ENCODE data around the gene CAD. TPM values are rescaled to one million over a fixed set of nuclear protein-coding genes. Genes with fewer than 3 reads are reported as not detected.

The CAD gene
- polyA plus RNA-seq, 1 donor from 2014 or later = 14.2 TPM

DNA sequence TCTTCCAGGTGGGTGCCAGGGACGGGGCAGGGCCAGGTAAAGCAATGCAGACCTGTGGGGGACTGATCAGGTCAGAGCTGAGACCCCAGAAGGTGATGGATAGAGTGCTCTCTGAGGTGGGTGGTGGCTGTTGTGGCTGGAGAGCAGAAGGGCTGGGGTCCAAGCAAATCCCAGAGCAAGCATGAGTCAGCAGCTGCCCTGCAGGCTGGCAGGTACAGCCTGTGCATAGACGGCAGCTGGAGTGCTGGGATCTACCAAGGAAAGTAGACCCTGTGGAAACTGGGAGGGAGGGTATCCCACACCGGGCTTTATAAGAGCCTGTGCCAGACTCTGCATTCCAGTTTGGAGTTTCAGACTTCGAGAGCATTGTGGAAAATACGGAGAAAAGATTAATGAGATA lies 65.7 kb downstream of the CAD start:
- Histone ChIP-seq H2AFZ (ENCODE audit: low read depth, low read length) (no peak overlapping the region), H3K9me2 (ENCODE audit: insufficient read depth, low read length) (no peaks in the 10 kb centered on the region), H3K4me3 (ENCODE audit: low read length) (no peak overlapping the region), H3K79me2 (replicated peaks; ENCODE audit: insufficient read depth, low read length) (no peaks in the 10 kb centered on the region), H3K4me2 (ENCODE audit: low read length) (no peak overlapping the region), H4K20me1 (ENCODE audit: insufficient read depth) (no peaks in the 10 kb centered on the region), H3K36me3 (ENCODE audit: insufficient read depth, low read length) (no peaks in the 10 kb centered on the region), H3K27ac (ENCODE audit: low read length) (no peak overlapping the region), H3K27me3 (ENCODE audit: insufficient read depth, low read depth, low read length) (no peaks in the 10 kb centered on the region), H3K9ac (ENCODE audit: low read length) (no peak overlapping the region), H3F3A (ENCODE audit: insufficient read depth, low read length, poor library complexity, severe bottlenecking) (no peaks in the 10 kb centered on the region), H3K9me3 (ENCODE audit: low read length) (no peaks in the 10 kb centered on the region)
- no peak for TF ChIP-seq EP300 (conservative IDR thresholded peaks at IDR 0.05; ENCODE audit: poor library complexity, severe bottlenecking)
- no peak for TF ChIP-seq SMC3 (conservative IDR thresholded peaks at IDR 0.05; ENCODE audit: poor library complexity)
- no peak for TF ChIP-seq MXI1 (conservative IDR thresholded peaks at IDR 0.05; ENCODE audit: poor library complexity, severe bottlenecking)
- no peak for TF ChIP-seq TAF1 (IDR thresholded peaks at IDR 0.05; ENCODE audit: low read depth)
- no peak for TF ChIP-seq RAD21 (conservative IDR thresholded peaks at IDR 0.05)
- TF ChIP-seq POLR2AphosphoS5 (IDR thresholded peaks at IDR 0.05) = no peak
- TF ChIP-seq CTCF (IDR thresholded peaks at IDR 0.05; ENCODE audit: poor library complexity, severe bottlenecking) = no peak
- TF ChIP-seq, protein P1, sequence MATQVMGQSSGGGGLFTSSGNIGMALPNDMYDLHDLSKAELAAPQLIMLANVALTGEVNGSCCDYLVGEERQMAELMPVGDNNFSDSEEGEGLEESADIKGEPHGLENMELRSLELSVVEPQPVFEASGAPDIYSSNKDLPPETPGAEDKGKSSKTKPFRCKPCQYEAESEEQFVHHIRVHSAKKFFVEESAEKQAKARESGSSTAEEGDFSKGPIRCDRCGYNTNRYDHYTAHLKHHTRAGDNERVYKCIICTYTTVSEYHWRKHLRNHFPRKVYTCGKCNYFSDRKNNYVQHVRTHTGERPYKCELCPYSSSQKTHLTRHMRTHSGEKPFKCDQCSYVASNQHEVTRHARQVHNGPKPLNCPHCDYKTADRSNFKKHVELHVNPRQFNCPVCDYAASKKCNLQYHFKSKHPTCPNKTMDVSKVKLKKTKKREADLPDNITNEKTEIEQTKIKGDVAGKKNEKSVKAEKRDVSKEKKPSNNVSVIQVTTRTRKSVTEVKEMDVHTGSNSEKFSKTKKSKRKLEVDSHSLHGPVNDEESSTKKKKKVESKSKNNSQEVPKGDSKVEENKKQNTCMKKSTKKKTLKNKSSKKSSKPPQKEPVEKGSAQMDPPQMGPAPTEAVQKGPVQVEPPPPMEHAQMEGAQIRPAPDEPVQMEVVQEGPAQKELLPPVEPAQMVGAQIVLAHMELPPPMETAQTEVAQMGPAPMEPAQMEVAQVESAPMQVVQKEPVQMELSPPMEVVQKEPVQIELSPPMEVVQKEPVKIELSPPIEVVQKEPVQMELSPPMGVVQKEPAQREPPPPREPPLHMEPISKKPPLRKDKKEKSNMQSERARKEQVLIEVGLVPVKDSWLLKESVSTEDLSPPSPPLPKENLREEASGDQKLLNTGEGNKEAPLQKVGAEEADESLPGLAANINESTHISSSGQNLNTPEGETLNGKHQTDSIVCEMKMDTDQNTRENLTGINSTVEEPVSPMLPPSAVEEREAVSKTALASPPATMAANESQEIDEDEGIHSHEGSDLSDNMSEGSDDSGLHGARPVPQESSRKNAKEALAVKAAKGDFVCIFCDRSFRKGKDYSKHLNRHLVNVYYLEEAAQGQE (IDR thresholded peaks at IDR 0.05; ENCODE audit: borderline replicate concordance) = no peak
- no peak for TF ChIP-seq EZH2 (IDR thresholded peaks at IDR 0.05; ENCODE audit: borderline replicate concordance, insufficient read depth, low read length, poor library complexity, severe bottlenecking)

DNA sequence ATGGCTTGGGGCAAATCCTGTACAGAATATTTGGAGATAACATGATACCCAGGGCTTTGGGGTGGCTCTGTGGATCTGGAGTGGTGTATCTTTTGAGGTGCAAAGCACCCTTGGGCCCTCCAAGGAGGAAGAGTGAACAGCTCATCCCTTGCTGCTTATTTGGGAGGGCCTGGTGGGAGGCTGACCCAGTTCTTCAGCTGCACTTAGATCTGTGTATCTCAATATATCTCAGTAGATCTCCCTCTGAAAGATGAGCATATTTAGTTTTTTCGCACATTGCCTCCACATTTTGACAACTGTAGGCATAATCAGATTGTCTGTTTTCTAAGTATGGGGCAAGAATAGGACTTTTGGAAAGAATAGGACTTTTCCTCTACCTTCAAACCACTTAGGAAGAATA lies 67.8 kb downstream of the CAD start:
- Histone ChIP-seq H3K36me3 (ENCODE audit: insufficient read depth, low read length) (no peaks in the 10 kb centered on the region), H3F3A (ENCODE audit: insufficient read depth, low read length, poor library complexity, severe bottlenecking) (no peaks in the 10 kb centered on the region), H4K20me1 (ENCODE audit: insufficient read depth) (no peaks in the 10 kb centered on the region), H3K9me3 (ENCODE audit: low read length) (no peaks in the 10 kb centered on the region), H3K9me2 (ENCODE audit: insufficient read depth, low read length) (no peaks in the 10 kb centered on the region), H2AFZ (ENCODE audit: low read depth, low read length) (no peak overlapping the region), H3K9ac (ENCODE audit: low read length) (no peak overlapping the region), H3K27ac (ENCODE audit: low read length) (no peak overlapping the region), H3K79me2 (replicated peaks; ENCODE audit: insufficient read depth, low read length) (no peaks in the 10 kb centered on the region), H3K27me3 (ENCODE audit: insufficient read depth, low read depth, low read length) (no peaks in the 10 kb centered on the region), H3K4me2 (ENCODE audit: low read length) (no peak overlapping the region), H3K4me3 (ENCODE audit: low read length) (no peak overlapping the region)
- TF ChIP-seq MXI1 (conservative IDR thresholded peaks at IDR 0.05; ENCODE audit: poor library complexity, severe bottlenecking) (no peak), SMC3 (conservative IDR thresholded peaks at IDR 0.05; ENCODE audit: poor library complexity) (no peak), TAF1 (IDR thresholded peaks at IDR 0.05; ENCODE audit: low read depth) (no peak), POLR2AphosphoS5 (IDR thresholded peaks at IDR 0.05) (no peak), EZH2 (IDR thresholded peaks at IDR 0.05; ENCODE audit: borderline replicate concordance, insufficient read depth, low read length, poor library complexity, severe bottlenecking) (no peak)

All from neural cell (in vitro differentiated cells).